A549 (cell line): Measurements from ENCODE around the gene EIF4G1. TPM values are rescaled to one million over a fixed set of nuclear protein-coding genes. Genes with fewer than 3 reads are reported as not detected.
A peak's percentile ranks its signal among the peaks of the same experiment; 100 is the strongest.

Source experiments
- ATAC-seq, 2 experiments: fragments of 200-7000 bp in 1 of 2; fragments of >200 bp in 1 of 2; cut with Nextera tagmentation in 1 of 2; cut with Tn5 transposase in 1 of 2; 3 replicates each; pipeline versions ENCODE4 v1.8.0 to v1.9.1; 2018 to 2020; ENCODE audit warnings: mild to moderate bottlenecking in 1 of 2, moderate library complexity in 1 of 2
- CTCF ChIA-PET: fragments of 300-600 bp; sonication (Branson Sonifier 250); formaldehyde crosslinking; extraction: SDS; loops from one replicate; lab custom pipeline; 2021; ENCODE audit warnings: antibody characterized with exemption, inconsistent platforms; lab: Yijun Ruan, JAX
- POLR2A ChIA-PET: fragments of 350-600 bp; formaldehyde crosslinking; extraction: SDS; loops from one replicate; lab custom pipeline; 2021; ENCODE audit warnings: antibody characterized with exemption, inconsistent platforms; lab: Yijun Ruan, JAX
- DNase-seq, 2 experiments: peaks; one replicate each; pipeline versions ENCODE4 v3.0.0 to v3.0.0-alpha.2; 2011 to 2016; ENCODE audit warnings: low read depth in 1 of 2, low spot score in 1 of 2
- FAIRE-seq: peaks from 2 replicates; lab custom pipeline; 2011; peaks lifted over from hg19 to GRCh38; lab: Jason Lieb, UNC
- H3K27ac ChIP-seq, 2 experiments: fragments of >200 bp; sonication (Bioruptor Twin); formaldehyde crosslinking; 3 replicates each; pipeline ENCODE4 v1.5.1; 2016 to 2017
- H3K4me1 ChIP-seq: fragments of >200 bp; sonication (Bioruptor Twin); formaldehyde crosslinking; 3 replicates; pipeline ENCODE4 v1.6.1; 2016
- H3K4me2 ChIP-seq: fragments of >200 bp; sonication (Bioruptor Twin); formaldehyde crosslinking; 3 replicates; pipeline ENCODE4 v1.6.1; 2016
- H3K4me3 ChIP-seq: fragments of >200 bp; sonication (Bioruptor Twin); formaldehyde crosslinking; 3 replicates; pipeline ENCODE4 v1.5.1; 2016
- H3K9me3 ChIP-seq: fragments of >200 bp; sonication (Bioruptor Twin); formaldehyde crosslinking; 3 replicates; pipeline ENCODE4 v1.6.1; 2016
- CHD4 ChIP-seq: fragments of 200-600 bp; sonication (generic); IDR thresholded peaks from 2 replicates; pipeline ENCODE4 v1.6.1; 2016; ENCODE audit warnings: antibody characterized with exemption, mild to moderate bottlenecking, borderline replicate concordance
- ESRRA ChIP-seq: fragments of 150-350 bp; IDR thresholded peaks from 2 replicates; pipeline ENCODE4 v1.6.1; 2014; ENCODE audit warnings: mild to moderate bottlenecking, low read length, borderline replicate concordance
- FOXS1 ChIP-seq: fragments of 250-450 bp; sonication (Bioruptor Pico); IDR thresholded peaks from 2 replicates; pipeline ENCODE4 v1.5.0; 2020; ENCODE audit warnings: mild to moderate bottlenecking, moderate library complexity
- HES2 ChIP-seq: fragments of >200 bp; sonication (Bioruptor Twin); formaldehyde crosslinking; IDR thresholded peaks from 2 replicates; pipeline ENCODE4 v1.6.1; 2016
- HMGXB4 ChIP-seq: fragments of 250-450 bp; sonication (Bioruptor Pico); IDR thresholded peaks from 2 replicates; pipeline ENCODE4 v1.5.0; 2021; ENCODE audit warnings: mild to moderate bottlenecking, moderate library complexity, borderline replicate concordance
- HOXA7 ChIP-seq: fragments of 250-450 bp; sonication (Bioruptor Pico); IDR thresholded peaks from 2 replicates; pipeline ENCODE4 v1.5.0; 2020; ENCODE audit warnings: mild to moderate bottlenecking, moderate library complexity
- HOXB13 ChIP-seq: fragments of 250-450 bp; sonication (Bioruptor Pico); IDR thresholded peaks from 2 replicates; pipeline ENCODE4 v1.5.0; 2020; ENCODE audit warnings: low read depth, mild to moderate bottlenecking, moderate library complexity
- JUNB ChIP-seq: fragments of >200 bp; sonication (Bioruptor Twin); formaldehyde crosslinking; IDR thresholded peaks from 2 replicates; pipeline ENCODE4 v1.6.1; 2016
- KDM5A ChIP-seq: fragments of 200-600 bp; sonication (generic); IDR thresholded peaks from 2 replicates; pipeline ENCODE4 v1.6.1; 2016; ENCODE audit warnings: antibody characterized with exemption, mild to moderate bottlenecking
- MAFK ChIP-seq: fragments of 450-650 bp; IDR thresholded peaks from 2 replicates; pipeline ENCODE4 v1.6.1; 2014; ENCODE audit not compliant: partially characterized antibody
- MYC ChIP-seq: IDR thresholded peaks from 2 replicates; pipeline ENCODE4 v1.6.1; 2012; ENCODE audit warnings: mild to moderate bottlenecking, inconsistent platforms, low read length, improper control_type of control experiment, borderline replicate concordance
- NFE2L2 ChIP-seq: fragments of 150-350 bp; conservative IDR thresholded peaks from 2 replicates; pipeline ENCODE4 v1.6.1; 2014; ENCODE audit warnings: low read length
- PHF8 ChIP-seq: fragments of 200-600 bp; sonication (generic); IDR thresholded peaks from 2 replicates; pipeline ENCODE4 v1.6.1; 2016; ENCODE audit warnings: low read depth, mild to moderate bottlenecking, antibody characterized with exemption, moderate library complexity, borderline replicate concordance
- POLR2AphosphoS2 ChIP-seq: conservative IDR thresholded peaks from 2 replicates; pipeline ENCODE4 v1.6.1; 2012; ENCODE audit warnings: low read length, improper control_type of control experiment, inconsistent platforms
- RARB ChIP-seq: fragments of 250-450 bp; sonication (Bioruptor Pico); IDR thresholded peaks from 2 replicates; pipeline ENCODE4 v1.8.0; 2021; ENCODE audit warnings: mild to moderate bottlenecking, moderate library complexity
- REST ChIP-seq: fragments of 200-600 bp; sonication (generic); IDR thresholded peaks from 2 replicates; pipeline ENCODE4 v1.6.1; 2016; ENCODE audit warnings: antibody characterized with exemption, mild to moderate bottlenecking, moderate library complexity
- TFCP2L1 ChIP-seq: fragments of 250-450 bp; sonication (Bioruptor Pico); IDR thresholded peaks from 2 replicates; pipeline ENCODE4 v1.5.0; 2021; ENCODE audit warnings: mild to moderate bottlenecking
- USF2 ChIP-seq: fragments of 450-650 bp; IDR thresholded peaks from 2 replicates; pipeline ENCODE4 v1.6.1; 2014; ENCODE audit warnings: antibody characterized with exemption
- ZFP36 ChIP-seq: fragments of 450-650 bp; IDR thresholded peaks from 2 replicates; pipeline ENCODE4 v1.6.1; 2014; ENCODE audit warnings: borderline replicate concordance; ENCODE audit not compliant: partially characterized antibody
- ZNF302 ChIP-seq: fragments of 250-450 bp; sonication (Bioruptor Pico); IDR thresholded peaks from 2 replicates; pipeline ENCODE4 v1.9.0; 2021; ENCODE audit warnings: inconsistent platforms, mild to moderate bottlenecking, moderate library complexity
- WGBS: methylation state at CpG from one replicate; pipeline ENCODE4 v1.1.6; 2017; ENCODE audit errors: missing lambda C conversion rate; 5-methylcytosine and 5-hydroxymethylcytosine counted together
- polyA plus RNA-seq, 4 experiments: library from polyadenylated mRNA; depleted of rRNA in 3 of 4; stranded (reverse); fragments of >200 nt; fragmentation: RNase III in 1 of 4; extraction: RNeasy Plus Mini Kit Qiagen cat#74134 plus additional on column Dnase treatment in 1 of 4; gene quantifications; 2 replicates in 3 of 4; 3 replicates in 1 of 4; pipeline ENCODE4 v1.2.3, GENCODE V29; 2011 to 2017
- TF ChIP-seq, protein P1 (sequence below): fragments of 150-350 bp; IDR thresholded peaks from 2 replicates; pipeline ENCODE4 v1.6.1; 2014; ENCODE audit warnings: low read depth, mild to moderate bottlenecking, low read length
- TF ChIP-seq, protein P2 (sequence below): fragments of >200 bp; sonication (Bioruptor Twin); formaldehyde crosslinking; IDR thresholded peaks from 3 replicates; pipeline ENCODE4 v1.6.1; 2016

EIF4G1 gene
- polyA plus RNA-seq, 2 of the 4 experiments (the other 2 are of a cell fraction) = 152 to 248 TPM

- ATAC-seq (no peak), DNase-seq (no peak), FAIRE-seq (no peak)
- Histone ChIP-seq H3K4me2 (no peak overlapping the region), H3K9me3 (no peaks in the 10 kb centered on the region), H3K27ac (no peak overlapping the region), H3K4me3 (no peak overlapping the region), H3K4me1 (no peaks in the 10 kb centered on the region)
- WGBS = 90% methylated on average over 9 of the region's 9 CpGs
- POLR2A ChIA-PET = no interaction called here
- TF ChIP-seq ZFP36 = no peak
- TF ChIP-seq, protein P1, sequence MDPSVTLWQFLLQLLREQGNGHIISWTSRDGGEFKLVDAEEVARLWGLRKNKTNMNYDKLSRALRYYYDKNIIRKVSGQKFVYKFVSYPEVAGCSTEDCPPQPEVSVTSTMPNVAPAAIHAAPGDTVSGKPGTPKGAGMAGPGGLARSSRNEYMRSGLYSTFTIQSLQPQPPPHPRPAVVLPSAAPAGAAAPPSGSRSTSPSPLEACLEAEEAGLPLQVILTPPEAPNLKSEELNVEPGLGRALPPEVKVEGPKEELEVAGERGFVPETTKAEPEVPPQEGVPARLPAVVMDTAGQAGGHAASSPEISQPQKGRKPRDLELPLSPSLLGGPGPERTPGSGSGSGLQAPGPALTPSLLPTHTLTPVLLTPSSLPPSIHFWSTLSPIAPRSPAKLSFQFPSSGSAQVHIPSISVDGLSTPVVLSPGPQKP = no peak
- TF ChIP-seq KDM5A = no peak
- TF ChIP-seq REST = no peak
- no peak for TF ChIP-seq POLR2AphosphoS2
- no peak for TF ChIP-seq HOXA7 (CRISPR knock-in tag)
- no peak for TF ChIP-seq HOXB13
- TF ChIP-seq RARB (CRISPR knock-in tag) = no peak
- TF ChIP-seq NFE2L2 = no peak
- TF ChIP-seq, protein P2, sequence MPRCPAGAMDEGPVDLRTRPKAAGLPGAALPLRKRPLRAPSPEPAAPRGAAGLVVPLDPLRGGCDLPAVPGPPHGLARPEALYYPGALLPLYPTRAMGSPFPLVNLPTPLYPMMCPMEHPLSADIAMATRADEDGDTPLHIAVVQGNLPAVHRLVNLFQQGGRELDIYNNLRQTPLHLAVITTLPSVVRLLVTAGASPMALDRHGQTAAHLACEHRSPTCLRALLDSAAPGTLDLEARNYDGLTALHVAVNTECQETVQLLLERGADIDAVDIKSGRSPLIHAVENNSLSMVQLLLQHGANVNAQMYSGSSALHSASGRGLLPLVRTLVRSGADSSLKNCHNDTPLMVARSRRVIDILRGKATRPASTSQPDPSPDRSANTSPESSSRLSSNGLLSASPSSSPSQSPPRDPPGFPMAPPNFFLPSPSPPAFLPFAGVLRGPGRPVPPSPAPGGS = no peak
- no peak for TF ChIP-seq USF2
- TF ChIP-seq MAFK = no peak
- no peak for TF ChIP-seq CHD4
- TF ChIP-seq JUNB = no peak
- CTCF ChIA-PET = no interaction called here
Observed at GRCh38 chr3:184307915-184308314, 6.5 kb upstream of the EIF4G1 start.

- no peak overlapping the region for H3K4me3 ChIP-seq
- FAIRE-seq (no peak), DNase-seq (no peak), ATAC-seq (peak in 1 of 2 experiments; percentile 36; a peak in 2 of 6 replicates)
- no peak overlapping the region for H3K4me2 ChIP-seq
- ChIA-PET CTCF (no interaction called here), POLR2A (no interaction called here)
- H3K9me3 ChIP-seq = no peaks in the 10 kb centered on the region
- WGBS = 90% methylated on average over 7 of the region's 7 CpGs
- no peaks in the 10 kb centered on the region for H3K4me1 ChIP-seq
- no peak overlapping the region for H3K27ac ChIP-seq
- TF ChIP-seq POLR2AphosphoS2 (no peak), ESRRA (no peak), HMGXB4 (CRISPR knock-in tag) (no peak), KDM5A (no peak), HES2 (no peak), PHF8 (no peak), ZNF302 (CRISPR knock-in tag) (no peak), NFE2L2 (no peak), FOXS1 (CRISPR knock-in tag) (no peak), MYC (no peak), USF2 (no peak), TFCP2L1 (CRISPR knock-in tag) (no peak)
- TF ChIP-seq, protein P2 = no peak
Observed at GRCh38 chr3:184308744-184309143, 5.7 kb upstream of the EIF4G1 start.
